Pancreas (tissue), 10 donors: ENCODE data around the gene DNM3. TPM values are rescaled to one million over a fixed set of nuclear protein-coding genes. Genes with fewer than 3 reads are reported as not detected.

ENCODE experiments used
- ATAC-seq, 4 donors: fragments of 200-7000 bp; cut with Tn5 transposase; one replicate each; pipeline versions ENCODE4 v1.8.0 to v1.9.1; 2020; ENCODE audit warnings: mild to moderate bottlenecking in 4 of 4, moderate library complexity in 4 of 4
- DNase-seq, 6 donors: peaks; one replicate each; pipeline ENCODE4 v3.0.0-alpha.2; 2020
- FAIRE-seq: peaks from 2 replicates; lab custom pipeline; 2012; peaks lifted over from hg19 to GRCh38; lab: Jason Lieb, UNC
- H3K27ac ChIP-seq, 4 donors: fragments of 200-600 bp; sonication (generic); 1 replicate in 3 of 4; 2 replicates in 1 of 4; pipeline versions ENCODE4 v1.5.0 to v1.8.0; 2020
- H3K27me3 ChIP-seq, 4 donors: fragments of 200-600 bp; one replicate each; pipeline ENCODE4 v1.8.0; 2021
- H3K36me3 ChIP-seq, 3 donors: fragments of 200-600 bp; sonication (generic) in 1 of 3; one replicate each; pipeline versions ENCODE4 v1.5.0 to v1.8.0; 2020 to 2021
- H3K4me1 ChIP-seq, 3 donors: fragments of 200-600 bp; one replicate each; pipeline ENCODE4 v1.8.0; 2021
- H3K4me3 ChIP-seq, 4 donors: fragments of 200-600 bp; sonication (generic) in 2 of 4; one replicate each; pipeline versions ENCODE4 v1.5.0 to v1.8.0; 2020 to 2021
- H3K9me3 ChIP-seq, 4 donors: fragments of 200-600 bp; one replicate each; pipeline ENCODE4 v1.8.0; 2021
- WGBS, 2 donors: extraction: QIAGEN DNeasy Blood & Tissue Kit; methylation state at CpG; one replicate each; pipeline ENCODE4 v1.1.7; 2013; 5-methylcytosine and 5-hydroxymethylcytosine counted together
- intact Hi-C, 3 donors: fragments of 100-400 bp; cut with DNase I; formaldehyde crosslinking; loops; one replicate each; pipeline versions ENCODE4 v1.11.1 to v1.14.2; 2022
- polyA plus RNA-seq, 2 donors: library from polyadenylated mRNA; stranded (reverse); fragments of 200-250 nt; gene quantifications; one replicate each; pipeline ENCODE4 v1.2.3, GENCODE V29; 2013
- total RNA-seq, 6 donors: library from RNA; stranded (reverse); fragmentation: NEBNext Ultra II Directional in 4 of 6; extraction: Animal tissue kit (Norgen Biotek cat#: 25700) in 4 of 6; gene quantifications; one replicate each; pipeline versions ENCODE4 v1.2.1 to v1.2.4, GENCODE V29; 2021 to 2023
- TF ChIP-seq, protein P1 (sequence below), 4 donors: fragments of 200-600 bp; sonication (generic) in 3 of 4; IDR thresholded peaks; one replicate each; pipeline versions ENCODE4 v1.5.0 to v1.8.0; 2021; ENCODE audit warnings: antibody characterized with exemption in 4 of 4
- donor health status: healthy with polysubstance abuse.
- donor health status: DM: no; HTN: no; CAD: no; lungs with moderate emphysema.
- donor health status: DM: no; HTN: no; CAD: no.
- donor health status: control.
- donor health status: control.
- donor health status: Bipolar disorder and iron deficiency.
- donor health status: DM: yes; HTN: yes; CAD: no.
- donor health status: DM: no; HTN: no; CAD: no.
- donor health status: DM: no; HTN: no; CAD: no.
- donor health status: DM: yes; HTN: yes; CAD: no.

The DNM3 gene
- total and polyA plus RNA-seq, 8 donors, result 0.40 to 1.3 (median 0.78) TPM

DNA sequence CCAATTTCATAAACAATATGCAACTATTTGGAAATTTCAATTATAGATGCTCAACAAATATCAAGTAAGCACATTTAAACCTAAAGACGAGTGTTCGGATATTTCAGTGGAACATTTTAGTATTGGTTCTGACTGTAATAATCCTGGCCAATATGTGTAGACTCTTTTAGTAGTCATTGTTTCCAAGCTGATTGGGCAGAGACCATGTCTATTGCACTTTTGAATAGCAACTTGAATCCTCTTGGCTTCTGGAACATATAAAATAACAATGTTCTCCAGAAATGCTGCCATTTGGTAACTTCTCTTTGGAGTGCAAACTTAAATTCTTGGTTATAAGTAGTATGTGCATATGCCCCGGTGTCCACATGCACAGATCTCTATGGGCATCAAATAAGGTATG, 373.7 kb downstream of the DNM3 start:
- intact Hi-C loops, result no loop called here
- Histone ChIP-seq H3K27me3 (no peaks in the 10 kb centered on the region), H3K27ac (no peak overlapping the region), H3K4me3 (no peak overlapping the region), H3K36me3 (no peaks in the 10 kb centered on the region), H3K4me1 (no peaks in the 10 kb centered on the region), H3K9me3 (no peaks in the 10 kb centered on the region)
- FAIRE-seq (no peak), ATAC-seq (no peak), DNase-seq (no peak)
- TF ChIP-seq, protein P1, sequence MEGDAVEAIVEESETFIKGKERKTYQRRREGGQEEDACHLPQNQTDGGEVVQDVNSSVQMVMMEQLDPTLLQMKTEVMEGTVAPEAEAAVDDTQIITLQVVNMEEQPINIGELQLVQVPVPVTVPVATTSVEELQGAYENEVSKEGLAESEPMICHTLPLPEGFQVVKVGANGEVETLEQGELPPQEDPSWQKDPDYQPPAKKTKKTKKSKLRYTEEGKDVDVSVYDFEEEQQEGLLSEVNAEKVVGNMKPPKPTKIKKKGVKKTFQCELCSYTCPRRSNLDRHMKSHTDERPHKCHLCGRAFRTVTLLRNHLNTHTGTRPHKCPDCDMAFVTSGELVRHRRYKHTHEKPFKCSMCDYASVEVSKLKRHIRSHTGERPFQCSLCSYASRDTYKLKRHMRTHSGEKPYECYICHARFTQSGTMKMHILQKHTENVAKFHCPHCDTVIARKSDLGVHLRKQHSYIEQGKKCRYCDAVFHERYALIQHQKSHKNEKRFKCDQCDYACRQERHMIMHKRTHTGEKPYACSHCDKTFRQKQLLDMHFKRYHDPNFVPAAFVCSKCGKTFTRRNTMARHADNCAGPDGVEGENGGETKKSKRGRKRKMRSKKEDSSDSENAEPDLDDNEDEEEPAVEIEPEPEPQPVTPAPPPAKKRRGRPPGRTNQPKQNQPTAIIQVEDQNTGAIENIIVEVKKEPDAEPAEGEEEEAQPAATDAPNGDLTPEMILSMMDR (IDR thresholded peaks at IDR 0.05), result no peak
- WGBS, 2 donors, result 92 to 99% methylated on average over 3 of the region's 3 CpGs

DNA sequence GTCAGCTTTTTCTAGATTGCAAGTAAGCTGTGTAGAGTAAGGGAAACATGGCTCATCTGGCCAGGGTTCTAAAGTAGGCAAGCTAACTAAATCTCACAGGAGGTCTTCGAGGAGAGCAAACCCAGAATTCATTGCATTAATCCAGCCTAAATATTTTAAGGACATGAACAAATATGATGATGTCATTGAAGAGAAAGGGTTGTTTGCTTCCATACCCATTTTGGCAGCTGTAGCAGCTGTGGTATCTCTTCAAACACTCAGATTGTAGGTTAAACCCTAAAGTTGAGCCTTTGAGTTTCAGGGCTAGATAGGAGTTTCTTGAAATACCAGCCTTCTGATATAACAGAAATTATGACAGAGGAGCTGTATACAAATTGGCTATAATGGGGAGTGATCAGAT, 378.7 kb downstream of the DNM3 start:
- ATAC-seq, result no peak
- intact Hi-C loops, result no loop called here
- TF ChIP-seq, protein P1 (IDR thresholded peaks at IDR 0.05), result no peak

DNA sequence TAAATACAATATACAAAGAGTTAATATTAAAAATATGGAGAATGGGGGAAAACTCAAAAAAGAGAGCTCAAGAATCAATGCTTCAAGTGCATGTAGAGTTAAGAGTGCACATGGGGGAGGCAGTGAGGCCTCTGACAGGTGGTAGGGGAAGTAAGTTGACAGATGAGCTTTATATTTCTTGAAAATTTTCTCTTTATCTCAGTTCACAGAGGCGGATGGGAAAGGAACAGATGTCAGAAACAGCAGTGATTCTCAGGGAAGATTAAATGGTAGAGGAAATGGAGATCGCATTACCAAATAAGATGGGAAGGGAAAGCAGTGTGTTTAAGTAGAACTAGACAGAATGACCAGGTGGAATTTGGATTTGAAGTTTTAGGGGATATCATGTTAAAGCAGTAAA, 379.1 kb downstream of the DNM3 start:
- no peaks in the 10 kb centered on the region for H3K9me3 ChIP-seq
- intact Hi-C loops, result no loop called here
- DNase-seq, result no peak

More for the DNA sequence above, 378.7 kb downstream of the DNM3 start:
- DNase-seq, result no peak
- H3K27me3 ChIP-seq, result no peaks in the 10 kb centered on the region
- H3K4me3 ChIP-seq, result no peak overlapping the region
- WGBS, 2 donors, result 63 to 64% methylated on average over 1 of the region's 1 CpG
- FAIRE-seq, result no peak
- H3K36me3 ChIP-seq, result no peaks in the 10 kb centered on the region
- no peak overlapping the region for H3K27ac ChIP-seq
- H3K9me3 ChIP-seq, result no peaks in the 10 kb centered on the region
- H3K4me1 ChIP-seq, result no peaks in the 10 kb centered on the region

DNA sequence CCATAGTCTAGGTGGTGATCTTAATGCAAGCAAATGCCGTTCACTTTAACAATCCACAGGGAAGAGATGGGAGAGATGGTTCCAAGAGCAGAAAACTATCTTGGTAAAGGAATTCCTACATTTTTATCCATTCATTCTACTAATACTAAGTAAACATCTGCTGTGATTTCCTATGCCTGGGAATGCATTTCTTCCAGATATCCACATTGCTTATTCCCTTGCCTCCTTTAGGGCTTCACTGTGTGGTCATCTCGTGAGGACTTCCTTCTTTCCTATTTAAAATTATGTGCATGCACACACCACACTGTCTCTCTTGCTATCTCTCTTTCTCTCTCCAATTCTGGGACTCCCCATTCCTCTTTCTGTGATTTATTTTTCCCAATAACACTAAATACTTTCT, 380.1 kb downstream of the DNM3 start:
- H3K27me3 ChIP-seq, result no peaks in the 10 kb centered on the region
- TF ChIP-seq, protein P1 (IDR thresholded peaks at IDR 0.05), result no peak
- FAIRE-seq (no peak), DNase-seq (no peak), ATAC-seq (no peak)
- WGBS, 2 donors, result 91 to 95% methylated on average over 2 of the region's 2 CpGs
- H3K27ac ChIP-seq, result no peak overlapping the region
- H3K9me3 ChIP-seq, result no peaks in the 10 kb centered on the region
- H3K36me3 ChIP-seq, result no peaks in the 10 kb centered on the region
- H3K4me3 ChIP-seq, result no peak overlapping the region
- intact Hi-C loops, result no loop called here
- H3K4me1 ChIP-seq, result no peaks in the 10 kb centered on the region

More for the DNA sequence above, 379.1 kb downstream of the DNM3 start:
- Histone ChIP-seq H3K27me3 (no peaks in the 10 kb centered on the region), H3K36me3 (no peaks in the 10 kb centered on the region), H3K4me1 (no peaks in the 10 kb centered on the region), H3K4me3 (no peak overlapping the region), H3K27ac (no peak overlapping the region)
- 36 to 37% methylated on average over 2 of the region's 2 CpGs for WGBS, 2 donors
- TF ChIP-seq, protein P1 (IDR thresholded peaks at IDR 0.05), result no peak
- no peak for FAIRE-seq
- ATAC-seq, result no peak

DNA sequence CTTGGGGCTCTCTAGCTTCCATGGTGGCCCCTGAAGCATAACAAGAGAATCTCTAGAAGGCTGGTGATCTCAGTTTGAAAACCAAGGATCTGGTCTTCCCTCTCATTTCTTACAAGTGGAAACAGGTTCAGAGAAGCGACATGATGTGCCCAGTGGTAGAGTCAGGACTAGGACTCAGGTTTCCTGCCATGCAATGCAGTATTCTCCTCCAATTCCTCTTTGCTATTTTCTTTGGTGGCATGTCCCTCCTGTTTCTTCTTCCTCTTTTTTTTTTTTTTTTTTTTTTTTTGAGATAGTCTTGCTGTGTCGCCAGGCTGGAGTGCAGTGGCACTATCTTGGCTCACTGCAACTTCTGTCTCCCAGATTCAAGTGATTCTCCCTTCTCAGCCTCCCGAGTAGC, 383.6 kb downstream of the DNM3 start:
- no peaks in the 10 kb centered on the region for H3K36me3 ChIP-seq
- no peak for ATAC-seq
- no peaks in the 10 kb centered on the region for H3K4me1 ChIP-seq
- no peak for FAIRE-seq
- DNase-seq, result no peak
- no peak overlapping the region for H3K27ac ChIP-seq
- H3K4me3 ChIP-seq, result no peak overlapping the region
- no peaks in the 10 kb centered on the region for H3K9me3 ChIP-seq
- TF ChIP-seq, protein P1 (IDR thresholded peaks at IDR 0.05), result no peak
- 91 to 92% methylated on average over 3 of the region's 3 CpGs for WGBS, 2 donors
- intact Hi-C loops, result no loop called here
- H3K27me3 ChIP-seq, result no peaks in the 10 kb centered on the region
